Endodermal cell (in vitro differentiated cells): Measurements from ENCODE around the gene MMD. TPM values are rescaled to one million over a fixed set of nuclear protein-coding genes. Genes with fewer than 3 reads are reported as not detected.

ENCODE experiments used
- DNase-seq: peaks from one replicate; pipeline ENCODE4 v3.0.0-alpha.2; 2017
- H3K27ac ChIP-seq: 2 replicates; pipeline ENCODE4 v1.5.1; 2013; ENCODE audit warnings: mild to moderate bottlenecking, low read depth, low read length, moderate library complexity
- H3K27me3 ChIP-seq: 2 replicates; pipeline ENCODE4 v1.6.1; 2013; ENCODE audit warnings: mild to moderate bottlenecking, low read length, moderate library complexity; ENCODE audit not compliant: insufficient read depth, control insufficient read depth, poor library complexity, severe bottlenecking
- H3K36me3 ChIP-seq: 2 replicates; pipeline ENCODE4 v1.7.0; 2013; ENCODE audit warnings: mild to moderate bottlenecking, low read length, moderate library complexity; ENCODE audit not compliant: control insufficient read depth, insufficient read depth
- H3K4me1 ChIP-seq: one replicate; pipeline ENCODE4 v1.7.0; 2013; ENCODE audit warnings: low read length; ENCODE audit not compliant: control insufficient read depth, insufficient read depth
- H3K4me3 ChIP-seq: 2 replicates; pipeline ENCODE4 v1.5.1; 2013; ENCODE audit warnings: mild to moderate bottlenecking, low read length, moderate library complexity
- H3K9ac ChIP-seq: 2 replicates; pipeline ENCODE4 v1.6.1; 2013; ENCODE audit warnings: mild to moderate bottlenecking, low read length, moderate library complexity; ENCODE audit not compliant: poor library complexity, severe bottlenecking; ENCODE audit errors: extremely low read depth
- H3K9me3 ChIP-seq: 2 replicates; pipeline ENCODE4 v1.6.1; 2013; ENCODE audit warnings: mild to moderate bottlenecking, low read length, moderate library complexity; ENCODE audit not compliant: control insufficient read depth
- H3K27ac Mint-ChIP-seq: 2 replicates; pipeline ENCODE4 v1.8.0; 2020; ENCODE audit warnings: mixed read lengths
- H3K27me3 Mint-ChIP-seq: 2 replicates; pipeline ENCODE4 v1.8.0; 2021; ENCODE audit warnings: mild to moderate bottlenecking, mixed read lengths; ENCODE audit not compliant: insufficient read depth
- H3K36me3 Mint-ChIP-seq: 2 replicates; pipeline ENCODE4 v1.8.0; 2020; ENCODE audit warnings: low read depth, mixed read lengths
- H3K4me1 Mint-ChIP-seq: 2 replicates; pipeline ENCODE4 v1.8.0; 2020; ENCODE audit warnings: mixed read lengths
- H3K4me3 Mint-ChIP-seq: 2 replicates; pipeline ENCODE4 v1.8.0; 2020; ENCODE audit warnings: mild to moderate bottlenecking, moderate library complexity, mixed read lengths
- H3K9me3 Mint-ChIP-seq: 2 replicates; pipeline ENCODE4 v1.8.0; 2020; ENCODE audit warnings: mild to moderate bottlenecking, mixed read lengths
- WGBS, 2 experiments: methylation state at CpG; one replicate each; pipeline versions ENCODE4 v1.1.5 to v1.1.7; 2013; ENCODE audit warnings: missing lambda C conversion rate in 2 of 2, mixed read lengths in 1 of 2; ENCODE audit not compliant: insufficient coverage in 1 of 2, insufficient read length in 1 of 2; 5-methylcytosine and 5-hydroxymethylcytosine counted together
- total RNA-seq, 2 donors: library from RNA; stranded (reverse); fragmentation: NEBNext Ultra II Directional in 1 of 2; extraction: Animal tissue kit (Norgen Biotek cat#: 25700) in 1 of 2; gene quantifications; 2 replicates in 1 of 2; 3 replicates in 1 of 2; pipeline ENCODE4 v1.2.1, GENCODE V29; 2021
- TF ChIP-seq, protein P1 (sequence below): fragments of 200-600 bp; sonication (generic); conservative IDR thresholded peaks from 2 replicates; pipeline ENCODE4 v1.5.0; 2021; ENCODE audit warnings: antibody characterized with exemption, mild to moderate bottlenecking

The MMD gene
- total RNA-seq, 2 donors from 2014 or later = 40.1 to 40.2 TPM

DNA sequence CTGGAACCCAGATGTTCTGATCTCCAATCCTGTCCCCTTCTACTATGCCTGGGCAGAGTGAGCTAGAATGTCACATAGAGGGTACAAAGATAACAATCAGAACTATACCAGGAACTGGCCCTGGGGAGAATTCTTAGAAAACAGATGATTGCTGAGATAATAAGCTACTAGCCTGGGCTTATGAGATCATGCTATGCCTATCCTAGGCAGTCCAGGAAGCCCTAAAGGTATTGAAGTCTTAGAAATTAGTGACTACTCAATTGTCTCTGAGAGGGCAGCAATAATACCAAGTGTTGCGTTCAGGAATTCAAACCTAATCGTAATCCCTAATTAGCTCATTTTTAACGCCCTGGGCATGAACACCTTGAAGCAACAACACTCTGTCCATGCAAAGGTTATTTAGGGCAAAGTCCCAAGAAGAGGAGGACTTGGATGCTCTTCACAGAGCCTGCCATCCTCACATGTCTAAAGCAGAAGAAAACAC is 77.1 kb downstream of the MMD start:
- peaks cover 4% of the 10 kb centered on the region for H3K9me3 ChIP-seq
- no peaks in the 10 kb centered on the region for H3K4me1 ChIP-seq
- H3K9me3 Mint-ChIP-seq = peaks cover 11% of the 10 kb centered on the region
- H3K4me3 ChIP-seq = no peak overlapping the region
- no peak overlapping the region for H3K27ac Mint-ChIP-seq
- H3K27ac ChIP-seq = no peak overlapping the region
- no peak for DNase-seq
- 94 to 95% methylated on average over 3 of the region's 3 CpGs for WGBS, 2 experiments
- TF ChIP-seq, protein P1, sequence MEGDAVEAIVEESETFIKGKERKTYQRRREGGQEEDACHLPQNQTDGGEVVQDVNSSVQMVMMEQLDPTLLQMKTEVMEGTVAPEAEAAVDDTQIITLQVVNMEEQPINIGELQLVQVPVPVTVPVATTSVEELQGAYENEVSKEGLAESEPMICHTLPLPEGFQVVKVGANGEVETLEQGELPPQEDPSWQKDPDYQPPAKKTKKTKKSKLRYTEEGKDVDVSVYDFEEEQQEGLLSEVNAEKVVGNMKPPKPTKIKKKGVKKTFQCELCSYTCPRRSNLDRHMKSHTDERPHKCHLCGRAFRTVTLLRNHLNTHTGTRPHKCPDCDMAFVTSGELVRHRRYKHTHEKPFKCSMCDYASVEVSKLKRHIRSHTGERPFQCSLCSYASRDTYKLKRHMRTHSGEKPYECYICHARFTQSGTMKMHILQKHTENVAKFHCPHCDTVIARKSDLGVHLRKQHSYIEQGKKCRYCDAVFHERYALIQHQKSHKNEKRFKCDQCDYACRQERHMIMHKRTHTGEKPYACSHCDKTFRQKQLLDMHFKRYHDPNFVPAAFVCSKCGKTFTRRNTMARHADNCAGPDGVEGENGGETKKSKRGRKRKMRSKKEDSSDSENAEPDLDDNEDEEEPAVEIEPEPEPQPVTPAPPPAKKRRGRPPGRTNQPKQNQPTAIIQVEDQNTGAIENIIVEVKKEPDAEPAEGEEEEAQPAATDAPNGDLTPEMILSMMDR = no peak
- no peak overlapping the region for H3K9ac ChIP-seq
- H3K36me3 ChIP-seq = no peaks in the 10 kb centered on the region
- H3K27me3 Mint-ChIP-seq = no peaks in the 10 kb centered on the region
- H3K4me3 Mint-ChIP-seq = no peak overlapping the region
- no peaks in the 10 kb centered on the region for H3K36me3 Mint-ChIP-seq
- H3K4me1 Mint-ChIP-seq = peaks cover 2% of the 10 kb centered on the region
- no peaks in the 10 kb centered on the region for H3K27me3 ChIP-seq

- H3K4me1 Mint-ChIP-seq = peaks cover 2% of the 10 kb centered on the region
- H3K27ac Mint-ChIP-seq = no peak overlapping the region
- H3K4me3 Mint-ChIP-seq = no peak overlapping the region
- DNase-seq = no peak
- no peak overlapping the region for H3K27ac ChIP-seq
- no peak overlapping the region for H3K4me3 ChIP-seq
- H3K9me3 Mint-ChIP-seq = peaks cover 11% of the 10 kb centered on the region
- no peaks in the 10 kb centered on the region for H3K36me3 ChIP-seq
- TF ChIP-seq, protein P1 = no peak
- no peaks in the 10 kb centered on the region for H3K27me3 Mint-ChIP-seq
- H3K9ac ChIP-seq = no peak overlapping the region
- H3K27me3 ChIP-seq = no peaks in the 10 kb centered on the region
- H3K36me3 Mint-ChIP-seq = no peaks in the 10 kb centered on the region
- H3K4me1 ChIP-seq = no peaks in the 10 kb centered on the region
- 78 to 100% methylated on average over 1 to 2 of the region's 4 CpGs for WGBS, 2 experiments
- peaks cover 4% of the 10 kb centered on the region for H3K9me3 ChIP-seq
Observed at GRCh38 chr17:55343900-55344513, 77.6 kb downstream of the MMD start.

GRCh38 chr17:55342800-55343585 is 78.6 kb downstream of the MMD start:
- WGBS, 2 experiments = 94% methylated on average over 5 to 6 of the region's 6 CpGs
- TF ChIP-seq, protein P1 = no peak
- Histone ChIP-seq H3K27me3 (no peaks in the 10 kb centered on the region), H3K4me1 (no peaks in the 10 kb centered on the region), H3K4me3 (no peak overlapping the region), H3K27ac (no peak overlapping the region), H3K9ac (no peak overlapping the region), H3K9me3 (peaks cover 4% of the 10 kb centered on the region), H3K36me3 (no peaks in the 10 kb centered on the region)
- no peaks in the 10 kb centered on the region for H3K27me3 Mint-ChIP-seq
- no peaks in the 10 kb centered on the region for H3K36me3 Mint-ChIP-seq
- no peak overlapping the region for H3K27ac Mint-ChIP-seq
- peaks cover 11% of the 10 kb centered on the region for H3K9me3 Mint-ChIP-seq
- no peaks in the 10 kb centered on the region for H3K4me1 Mint-ChIP-seq
- DNase-seq = no peak
- H3K4me3 Mint-ChIP-seq = no peak overlapping the region

Other genes starting within 250 kb of the MMD start
- gene HLF, start 156.9 kb downstream of the MMD start, total RNA-seq = not detected
- gene SMIM36, start 89.6 kb upstream of the MMD start, total RNA-seq = not detected